G401.6 (cell line): Measurements from ENCODE around the gene KIF26A.

Source experiments
- FAIRE-seq: peaks from 2 replicates; lab custom pipeline; 2012; peaks lifted over from hg19 to GRCh38; lab: Jason Lieb, UNC

The KIF26A gene

GRCh38 chr14:104211215-104211614 is 72.8 kb downstream of the KIF26A start:
- no peak for FAIRE-seq

GRCh38 chr14:104211741-104212140 is 73.4 kb downstream of the KIF26A start:
- no peak for FAIRE-seq

GRCh38 chr14:104212206-104213095 is 74.1 kb downstream of the KIF26A start:
- FAIRE-seq, result no peak

GRCh38 chr14:104213301-104214034 is 75.1 kb downstream of the KIF26A start:
- no peak for FAIRE-seq

GRCh38 chr14:104214431-104215218 is 76.2 kb downstream of the KIF26A start:
- no peak for FAIRE-seq

GRCh38 chr14:104215706-104216334 is 77.4 kb downstream of the KIF26A start:
- no peak for FAIRE-seq

GRCh38 chr14:104216457-104216856 is 78.1 kb downstream of the KIF26A start:
- FAIRE-seq, result no peak

- FAIRE-seq, result no peak
These were observed 79.3 kb downstream of the KIF26A start for GRCh38 chr14:104217486-104218360.

GRCh38 chr14:104218361-104219180 is 80.2 kb downstream of the KIF26A start:
- no peak for FAIRE-seq

GRCh38 chr14:104219731-104220214 is 81.4 kb downstream of the KIF26A start:
- no peak for FAIRE-seq

GRCh38 chr14:104220215-104221070 is 82.1 kb downstream of the KIF26A start:
- no peak for FAIRE-seq

GRCh38 chr14:104221071-104221625 is 82.8 kb downstream of the KIF26A start:
- no peak for FAIRE-seq

- no peak for FAIRE-seq
These were observed 83.4 kb downstream of the KIF26A start for GRCh38 chr14:104221636-104222369.

- no peak for FAIRE-seq
These were observed 84.1 kb downstream of the KIF26A start for GRCh38 chr14:104222396-104223036.

- no peak for FAIRE-seq
These were observed 85.0 kb downstream of the KIF26A start for GRCh38 chr14:104223101-104224041.

GRCh38 chr14:104224131-104224505 is 85.7 kb downstream of the KIF26A start:
- FAIRE-seq, result no peak
